A549 (cell line): ENCODE data around the gene PBX2. TPM values are rescaled to one million over a fixed set of nuclear protein-coding genes. Genes with fewer than 3 reads are reported as not detected.

Experiments used
- ATAC-seq, 2 experiments: fragments of 200-7000 bp in 1 of 2; fragments of >200 bp in 1 of 2; cut with Nextera tagmentation in 1 of 2; cut with Tn5 transposase in 1 of 2; 3 replicates each; pipeline versions ENCODE4 v1.8.0 to v1.9.1; 2018 to 2020; ENCODE audit warnings: mild to moderate bottlenecking in 1 of 2, moderate library complexity in 1 of 2
- CTCF ChIA-PET: fragments of 300-600 bp; sonication (Branson Sonifier 250); formaldehyde crosslinking; extraction: SDS; loops from one replicate; lab custom pipeline; 2021; ENCODE audit warnings: antibody characterized with exemption, inconsistent platforms; lab: Yijun Ruan, JAX
- POLR2A ChIA-PET: fragments of 350-600 bp; formaldehyde crosslinking; extraction: SDS; loops from one replicate; lab custom pipeline; 2021; ENCODE audit warnings: antibody characterized with exemption, inconsistent platforms; lab: Yijun Ruan, JAX
- DNase-seq, 2 experiments: peaks; one replicate each; pipeline versions ENCODE4 v3.0.0 to v3.0.0-alpha.2; 2011 to 2016; ENCODE audit warnings: low read depth in 1 of 2, low spot score in 1 of 2
- FAIRE-seq: peaks from 2 replicates; lab custom pipeline; 2011; peaks lifted over from hg19 to GRCh38; lab: Jason Lieb, UNC
- H3K27ac ChIP-seq, 2 experiments: fragments of >200 bp; sonication (Bioruptor Twin); formaldehyde crosslinking; 3 replicates each; pipeline ENCODE4 v1.5.1; 2016 to 2017
- H3K4me1 ChIP-seq: fragments of >200 bp; sonication (Bioruptor Twin); formaldehyde crosslinking; 3 replicates; pipeline ENCODE4 v1.6.1; 2016
- H3K4me2 ChIP-seq: fragments of >200 bp; sonication (Bioruptor Twin); formaldehyde crosslinking; 3 replicates; pipeline ENCODE4 v1.6.1; 2016
- H3K4me3 ChIP-seq: fragments of >200 bp; sonication (Bioruptor Twin); formaldehyde crosslinking; 3 replicates; pipeline ENCODE4 v1.5.1; 2016
- H3K9me3 ChIP-seq: fragments of >200 bp; sonication (Bioruptor Twin); formaldehyde crosslinking; 3 replicates; pipeline ENCODE4 v1.6.1; 2016
- ATOH8 ChIP-seq: fragments of 250-450 bp; sonication (Bioruptor Pico); IDR thresholded peaks from 2 replicates; pipeline ENCODE4 v1.5.0; 2020; ENCODE audit warnings: low read depth, mild to moderate bottlenecking, moderate library complexity
- CBX8 ChIP-seq: fragments of 200-600 bp; sonication (generic); IDR thresholded peaks from 2 replicates; pipeline ENCODE4 v1.6.1; 2016
- CHD2 ChIP-seq: fragments of 150-350 bp; IDR thresholded peaks from 2 replicates; pipeline ENCODE4 v1.6.1; 2014; ENCODE audit warnings: low read length; ENCODE audit not compliant: partially characterized antibody
- CHD4 ChIP-seq: fragments of 200-600 bp; sonication (generic); IDR thresholded peaks from 2 replicates; pipeline ENCODE4 v1.6.1; 2016; ENCODE audit warnings: antibody characterized with exemption, mild to moderate bottlenecking, borderline replicate concordance
- ELK1 ChIP-seq: fragments of 150-350 bp; IDR thresholded peaks from 2 replicates; pipeline ENCODE4 v1.6.1; 2014; ENCODE audit warnings: low read depth, mild to moderate bottlenecking, low read length
- EP300 ChIP-seq, 2 experiments: fragments of >200 bp; sonication (Bioruptor Twin); formaldehyde crosslinking; IDR thresholded peaks; 2 replicates in 1 of 2; 3 replicates in 1 of 2; pipeline ENCODE4 v1.6.1; 2016 to 2017
- ESRRA ChIP-seq: fragments of 150-350 bp; IDR thresholded peaks from 2 replicates; pipeline ENCODE4 v1.6.1; 2014; ENCODE audit warnings: mild to moderate bottlenecking, low read length, borderline replicate concordance
- FOSB ChIP-seq: fragments of 250-450 bp; sonication (Bioruptor Pico); IDR thresholded peaks from 2 replicates; pipeline ENCODE4 v1.5.0; 2020; ENCODE audit warnings: mild to moderate bottlenecking, moderate library complexity
- FOSL2 ChIP-seq, 2 experiments: fragments of 450-650 bp in 1 of 2; fragments of >200 bp in 1 of 2; sonication (Bioruptor Twin) in 1 of 2; formaldehyde crosslinking; IDR thresholded peaks; 2 replicates each; pipeline versions ENCODE4 v1.5.0 to v1.6.1; 2016 to 2020; ENCODE audit warnings: mild to moderate bottlenecking in 1 of 2, moderate library complexity in 1 of 2
- HDAC2 ChIP-seq: fragments of 200-600 bp; sonication (generic); IDR thresholded peaks from 2 replicates; pipeline ENCODE4 v1.6.1; 2016
- HMGXB4 ChIP-seq: fragments of 250-450 bp; sonication (Bioruptor Pico); IDR thresholded peaks from 2 replicates; pipeline ENCODE4 v1.5.0; 2021; ENCODE audit warnings: mild to moderate bottlenecking, moderate library complexity, borderline replicate concordance
- HOXB13 ChIP-seq: fragments of 250-450 bp; sonication (Bioruptor Pico); IDR thresholded peaks from 2 replicates; pipeline ENCODE4 v1.5.0; 2020; ENCODE audit warnings: low read depth, mild to moderate bottlenecking, moderate library complexity
- JUN ChIP-seq, 2 experiments: fragments of >200 bp; sonication (Bioruptor Twin); formaldehyde crosslinking; IDR thresholded peaks; 2 replicates in 1 of 2; 3 replicates in 1 of 2; pipeline ENCODE4 v1.6.1; 2016 to 2017
- KDM5A ChIP-seq: fragments of 200-600 bp; sonication (generic); IDR thresholded peaks from 2 replicates; pipeline ENCODE4 v1.6.1; 2016; ENCODE audit warnings: antibody characterized with exemption, mild to moderate bottlenecking
- PBX3 ChIP-seq: IDR thresholded peaks from 2 replicates; pipeline ENCODE4 v1.6.1; 2012
- POLR2AphosphoS2 ChIP-seq: conservative IDR thresholded peaks from 2 replicates; pipeline ENCODE4 v1.6.1; 2012; ENCODE audit warnings: low read length, improper control_type of control experiment, inconsistent platforms
- RCOR1 ChIP-seq: fragments of 150-350 bp; IDR thresholded peaks from 2 replicates; pipeline ENCODE4 v1.6.1; 2014; ENCODE audit warnings: antibody characterized with exemption, low read length, low read depth
- RNF2 ChIP-seq: fragments of 200-600 bp; sonication (generic); IDR thresholded peaks from 2 replicates; pipeline ENCODE4 v1.6.1; 2016; ENCODE audit warnings: low read depth, mild to moderate bottlenecking, antibody characterized with exemption, moderate library complexity, borderline replicate concordance
- TFCP2L1 ChIP-seq: fragments of 250-450 bp; sonication (Bioruptor Pico); IDR thresholded peaks from 2 replicates; pipeline ENCODE4 v1.5.0; 2021; ENCODE audit warnings: mild to moderate bottlenecking
- TP53 ChIP-seq: fragments of 250-450 bp; sonication (Bioruptor Pico); IDR thresholded peaks from 2 replicates; pipeline ENCODE4 v1.5.0; 2021; ENCODE audit warnings: mild to moderate bottlenecking, moderate library complexity
- USF2 ChIP-seq: fragments of 450-650 bp; IDR thresholded peaks from 2 replicates; pipeline ENCODE4 v1.6.1; 2014; ENCODE audit warnings: antibody characterized with exemption
- ZSCAN20 ChIP-seq: fragments of 250-450 bp; sonication (Bioruptor Pico); IDR thresholded peaks from 2 replicates; pipeline ENCODE4 v1.8.0; 2022; ENCODE audit warnings: mild to moderate bottlenecking, moderate library complexity
- WGBS: methylation state at CpG from one replicate; pipeline ENCODE4 v1.1.6; 2017; ENCODE audit errors: missing lambda C conversion rate; 5-methylcytosine and 5-hydroxymethylcytosine counted together
- polyA plus RNA-seq, 4 experiments: library from polyadenylated mRNA; depleted of rRNA in 3 of 4; stranded (reverse); fragments of >200 nt; fragmentation: RNase III in 1 of 4; extraction: RNeasy Plus Mini Kit Qiagen cat#74134 plus additional on column Dnase treatment in 1 of 4; gene quantifications; 2 replicates in 3 of 4; 3 replicates in 1 of 4; pipeline ENCODE4 v1.2.3, GENCODE V29; 2011 to 2017

PBX2 gene
- polyA plus RNA-seq, 2 of the 4 experiments (the other 2 are of a cell fraction), result 27.0 to 30.8 TPM

GRCh38 chr6:32173051-32173727 lies 16.8 kb downstream of the PBX2 start:
- H3K4me3 ChIP-seq, result no peak overlapping the region
- ChIA-PET CTCF (interaction anchor here (1.1 to 2.3 kb wide), 4 partner anchors 9 to 54 kb away, joined by 3 to 8 read pairs (median 6); no protein-coding TSS in a partner anchor), POLR2A (no interaction called here)
- no peak for FAIRE-seq
- no peak for TF ChIP-seq TFCP2L1
- TF ChIP-seq ESRRA, result no peak
- no peak for TF ChIP-seq RCOR1
- no peak for TF ChIP-seq FOSL2 (IDR thresholded peaks at IDR 0.05)
- TF ChIP-seq FOSL2 (CRISPR knock-in tag; IDR thresholded peaks at IDR 0.05), result no peak
- no peak for TF ChIP-seq RNF2
- no peak for TF ChIP-seq HMGXB4
- no peaks in the 10 kb centered on the region for H3K9me3 ChIP-seq
- DNase-seq, result no peak
- no peak for ATAC-seq
- H3K4me2 ChIP-seq, result no peak overlapping the region
- 89% methylated on average over 4 of the region's 4 CpGs for WGBS
- no peak overlapping the region for H3K27ac ChIP-seq
- peaks cover 16% of the 10 kb centered on the region for H3K4me1 ChIP-seq

GRCh38 chr6:32171234-32171633 lies 18.8 kb downstream of the PBX2 start:
- FAIRE-seq, result no peak
- no peak for DNase-seq
- CTCF ChIA-PET, result interaction anchor here (1.1 kb wide), 1 partner anchor 52 kb away, joined by 5 read pairs; no protein-coding TSS in a partner anchor
- Histone ChIP-seq H3K4me3 (no peak overlapping the region), H3K4me1 (peaks cover 9% of the 10 kb centered on the region; the same call in 2 of the 3 replicates), H3K27ac (no peak overlapping the region), H3K9me3 (no peaks in the 10 kb centered on the region), H3K4me2 (no peak overlapping the region)
- no peak for ATAC-seq
- no peak for TF ChIP-seq EP300 (IDR thresholded peaks at IDR 0.05)
- TF ChIP-seq ELK1, result no peak
- no peak for TF ChIP-seq USF2
- TF ChIP-seq HMGXB4, result no peak
- no peak for TF ChIP-seq HDAC2
- no peak for TF ChIP-seq KDM5A
- TF ChIP-seq ESRRA, result no peak
- TF ChIP-seq FOSB (CRISPR knock-in tag), result no peak
- no peak for TF ChIP-seq ZSCAN20 (CRISPR knock-in tag)
- TF ChIP-seq TP53 (CRISPR knock-in tag), result no peak
- no peak for TF ChIP-seq CHD2
- no peak for TF ChIP-seq PBX3
- TF ChIP-seq POLR2AphosphoS2, result no peak
- TF ChIP-seq TFCP2L1, result no peak
- TF ChIP-seq ATOH8 (CRISPR knock-in tag), result no peak
- no peak for TF ChIP-seq JUN (IDR thresholded peaks at IDR 0.05)
- no peak for TF ChIP-seq HOXB13 (CRISPR knock-in tag)
- TF ChIP-seq CHD4, result no peak
- no peak for TF ChIP-seq CBX8
- WGBS, result 93% methylated on average over 6 of the region's 6 CpGs
- POLR2A ChIA-PET, result no interaction called here
